ENCODE measurements around the gene ORM2.

The ORM2 gene

DNA sequence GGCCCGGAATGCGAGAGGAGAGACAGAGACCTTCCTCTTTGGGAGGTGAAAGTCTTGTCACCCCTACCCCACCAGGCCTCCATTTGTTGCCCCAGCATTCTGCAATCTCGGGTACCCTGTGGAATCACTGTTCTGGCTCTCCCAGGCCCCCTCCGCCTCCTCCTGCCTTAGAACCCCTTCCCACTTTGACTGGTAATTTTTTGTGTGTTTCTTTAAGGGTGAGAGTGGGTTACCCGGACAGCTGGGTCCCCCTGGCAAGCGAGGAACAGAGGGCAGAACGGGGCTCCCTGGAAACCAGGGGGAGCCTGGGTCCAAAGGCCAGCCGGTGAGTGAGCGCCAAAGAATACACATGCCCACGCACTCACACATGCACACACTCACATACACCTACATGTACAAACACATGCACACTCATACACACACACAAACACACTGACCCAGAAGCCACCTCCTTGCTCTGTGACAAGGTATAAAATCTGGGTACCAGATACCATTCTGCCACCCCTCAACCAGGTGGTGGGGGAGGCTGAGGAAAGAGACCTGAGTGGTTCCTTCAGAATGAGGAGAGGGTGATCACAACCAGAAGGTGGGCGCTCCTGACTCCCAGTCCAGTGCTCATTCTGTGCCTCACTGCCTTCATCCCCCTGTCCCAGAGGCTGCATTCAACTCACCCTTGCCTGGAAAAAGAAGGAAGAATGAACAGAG, 37.6 kb upstream of the ORM2 start:
- TF ChIP-seq, protein P1, sequence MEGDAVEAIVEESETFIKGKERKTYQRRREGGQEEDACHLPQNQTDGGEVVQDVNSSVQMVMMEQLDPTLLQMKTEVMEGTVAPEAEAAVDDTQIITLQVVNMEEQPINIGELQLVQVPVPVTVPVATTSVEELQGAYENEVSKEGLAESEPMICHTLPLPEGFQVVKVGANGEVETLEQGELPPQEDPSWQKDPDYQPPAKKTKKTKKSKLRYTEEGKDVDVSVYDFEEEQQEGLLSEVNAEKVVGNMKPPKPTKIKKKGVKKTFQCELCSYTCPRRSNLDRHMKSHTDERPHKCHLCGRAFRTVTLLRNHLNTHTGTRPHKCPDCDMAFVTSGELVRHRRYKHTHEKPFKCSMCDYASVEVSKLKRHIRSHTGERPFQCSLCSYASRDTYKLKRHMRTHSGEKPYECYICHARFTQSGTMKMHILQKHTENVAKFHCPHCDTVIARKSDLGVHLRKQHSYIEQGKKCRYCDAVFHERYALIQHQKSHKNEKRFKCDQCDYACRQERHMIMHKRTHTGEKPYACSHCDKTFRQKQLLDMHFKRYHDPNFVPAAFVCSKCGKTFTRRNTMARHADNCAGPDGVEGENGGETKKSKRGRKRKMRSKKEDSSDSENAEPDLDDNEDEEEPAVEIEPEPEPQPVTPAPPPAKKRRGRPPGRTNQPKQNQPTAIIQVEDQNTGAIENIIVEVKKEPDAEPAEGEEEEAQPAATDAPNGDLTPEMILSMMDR (IDR thresholded peaks at IDR 0.05; ENCODE audit: borderline replicate concordance, control extremely low read depth, extremely low read depth, insufficient read depth, missing control alignments): no peak
- in situ Hi-C loops (cut with MboI; ENCODE audit: low sequenced_read_pairs, unreplicated experiment): no loop called here
- DNase-seq (ENCODE audit: low spot score): no peak

DNA sequence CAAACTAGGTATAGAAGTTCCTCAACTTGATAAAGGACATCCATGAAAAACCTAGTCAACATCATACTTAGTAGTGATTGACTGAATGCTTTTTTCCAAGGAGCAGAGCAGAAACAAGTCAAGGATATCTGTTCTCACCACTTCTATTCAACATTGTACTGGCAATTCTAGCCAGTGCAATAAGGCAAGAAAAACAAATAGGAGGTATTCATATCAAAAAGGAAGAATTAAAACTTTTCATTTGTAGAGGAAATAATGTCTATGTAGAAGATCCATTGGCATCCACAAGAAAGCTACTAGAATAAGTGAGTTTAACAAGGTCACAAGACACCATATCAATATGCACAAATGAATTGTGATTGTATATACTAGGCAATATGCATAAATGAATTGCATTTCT, 35.0 kb upstream of the ORM2 start:
- no peak for DNase-seq (ENCODE audit: low spot score)
- TF ChIP-seq, protein P1 (IDR thresholded peaks at IDR 0.05; ENCODE audit: borderline replicate concordance, control extremely low read depth, extremely low read depth, insufficient read depth, missing control alignments): no peak
- in situ Hi-C loops (cut with MboI; ENCODE audit: low sequenced_read_pairs, unreplicated experiment): no loop called here

DNA sequence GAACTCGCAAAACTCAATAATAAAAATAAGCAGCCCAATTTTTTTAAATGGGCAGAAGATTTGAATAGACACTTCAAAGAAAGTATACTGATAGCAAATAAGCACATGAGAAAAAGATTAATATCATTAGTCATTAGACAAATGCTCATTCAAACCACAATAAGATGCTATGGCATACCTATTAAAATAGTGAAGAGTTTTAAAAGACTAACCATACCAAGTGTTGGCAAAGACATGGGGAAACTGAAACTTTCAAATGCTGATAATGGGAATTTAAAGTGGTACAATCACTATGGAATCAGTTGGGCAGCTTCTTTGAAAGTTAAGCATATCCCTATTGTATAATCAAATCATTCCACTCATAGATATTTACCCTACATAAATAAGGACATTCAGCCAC, 33.3 kb upstream of the ORM2 start:
- TF ChIP-seq, protein P1 (IDR thresholded peaks at IDR 0.05; ENCODE audit: borderline replicate concordance, control extremely low read depth, extremely low read depth, insufficient read depth, missing control alignments): no peak
- in situ Hi-C loops (cut with MboI; ENCODE audit: low sequenced_read_pairs, unreplicated experiment): no loop called here

DNA sequence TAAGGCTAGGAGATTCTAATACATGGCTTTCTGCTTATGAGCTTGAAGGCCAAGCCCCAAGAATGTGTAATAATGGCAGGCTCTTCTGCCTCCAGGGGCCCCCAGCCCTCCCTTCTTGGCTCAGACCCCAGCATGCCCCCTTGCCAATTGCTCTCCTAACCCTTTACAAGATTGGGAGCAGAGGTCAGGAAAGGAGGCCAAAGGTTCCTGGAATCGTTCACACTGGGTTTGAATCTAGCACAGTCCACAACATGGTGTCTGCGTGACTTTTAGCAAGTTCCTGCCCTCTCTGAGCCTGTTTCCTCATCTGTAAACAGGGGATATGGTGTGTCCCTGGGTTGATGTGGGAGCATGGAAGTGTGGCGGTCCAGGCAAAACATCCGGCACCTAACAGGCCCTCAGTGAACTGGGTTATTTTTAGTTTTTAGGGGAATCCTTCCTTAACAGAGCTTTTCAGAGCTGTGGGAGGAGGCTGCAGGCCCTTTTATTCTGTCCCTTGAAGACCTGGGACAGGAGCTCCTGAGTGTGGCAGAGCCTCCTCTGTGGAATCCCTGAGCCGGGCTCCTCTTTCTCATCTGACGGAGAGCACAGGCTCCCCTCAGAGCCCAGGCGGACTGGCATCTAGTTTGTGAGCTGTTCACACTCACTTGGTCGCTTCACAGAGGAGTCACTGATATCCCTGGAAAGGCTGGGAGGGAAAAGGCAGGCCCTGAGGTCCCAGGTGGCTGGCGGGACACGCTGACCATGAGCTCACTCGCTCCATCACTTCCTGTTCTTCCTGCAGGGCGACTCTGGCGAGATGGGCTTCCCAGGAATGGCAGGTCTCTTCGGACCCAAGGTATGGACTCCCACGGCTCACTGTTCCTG, 30.1 kb upstream of the ORM2 start:
- no peak for DNase-seq (ENCODE audit: low spot score)
- TF ChIP-seq, protein P1 (IDR thresholded peaks at IDR 0.05; ENCODE audit: borderline replicate concordance, control extremely low read depth, extremely low read depth, insufficient read depth, missing control alignments): no peak
- in situ Hi-C loops (cut with MboI; ENCODE audit: low sequenced_read_pairs, unreplicated experiment): no loop called here

More for the DNA sequence above, 33.3 kb upstream of the ORM2 start:
- no peak for DNase-seq (ENCODE audit: low spot score)

DNA sequence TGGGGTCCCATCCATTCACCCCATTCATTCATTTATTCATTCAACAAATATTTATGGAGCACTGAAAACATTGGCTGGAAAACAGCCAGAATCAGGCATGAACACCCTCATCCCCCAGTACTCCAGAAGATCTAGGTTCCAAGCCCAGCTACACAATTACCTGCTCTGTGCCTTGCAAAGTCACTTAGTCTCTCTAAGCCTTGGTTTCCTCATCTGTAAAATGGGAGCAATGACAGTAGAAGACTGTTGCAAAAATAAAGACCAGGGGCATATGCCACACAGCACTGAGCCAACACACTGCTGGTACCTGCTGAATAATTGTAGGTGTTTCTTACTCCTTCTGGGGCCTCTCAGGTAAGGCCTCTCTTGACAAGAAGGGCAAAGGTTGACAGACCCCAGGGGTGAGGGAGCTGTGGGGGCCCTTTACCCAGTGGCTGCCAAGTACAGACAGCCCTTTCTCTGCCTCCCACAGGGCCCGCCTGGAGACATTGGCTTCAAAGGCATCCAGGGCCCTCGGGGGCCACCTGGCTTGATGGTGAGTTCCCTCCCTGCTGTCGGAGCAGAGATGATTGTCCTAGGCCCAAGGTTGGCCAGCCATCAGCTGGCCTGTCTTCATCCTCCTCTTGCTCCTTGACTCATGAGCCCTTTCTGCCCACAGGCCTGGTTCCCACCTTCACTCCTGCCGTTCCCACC, 29.4 kb upstream of the ORM2 start:
- DNase-seq (ENCODE audit: low spot score): no peak
- in situ Hi-C loops (cut with MboI; ENCODE audit: low sequenced_read_pairs, unreplicated experiment): no loop called here
- TF ChIP-seq, protein P1 (IDR thresholded peaks at IDR 0.05; ENCODE audit: borderline replicate concordance, control extremely low read depth, extremely low read depth, insufficient read depth, missing control alignments): no peak
